ENCODE measurements around the gene PTPRA. TPM values are rescaled to one million over a fixed set of nuclear protein-coding genes. Genes with fewer than 3 reads are reported as not detected.

PTPRA gene
- total RNA-seq, 1 donor from 2014 or later: 59.9 TPM

- TF ChIP-seq CTCF (IDR thresholded peaks at IDR 0.05; ENCODE audit: unreplicated experiment): no peak
- H3K9me3 Mint-ChIP-seq (ENCODE audit: unreplicated experiment): no peaks in the 10 kb centered on the region
- no peak overlapping the region for H3K27ac Mint-ChIP-seq (ENCODE audit: unreplicated experiment)
- H3K4me3 Mint-ChIP-seq (ENCODE audit: unreplicated experiment): no peak overlapping the region
- H3K36me3 Mint-ChIP-seq (ENCODE audit: low read depth, unreplicated experiment): no peaks in the 10 kb centered on the region
- no peak for DNase-seq (ENCODE audit: low spot score)
- H3K4me1 Mint-ChIP-seq (ENCODE audit: unreplicated experiment): peaks cover 9% of the 10 kb centered on the region
- no peaks in the 10 kb centered on the region for H3K27me3 Mint-ChIP-seq (ENCODE audit: unreplicated experiment)
These were observed 15.1 kb downstream of the PTPRA start for GRCh38 chr20:2888224-2888955.

DNA sequence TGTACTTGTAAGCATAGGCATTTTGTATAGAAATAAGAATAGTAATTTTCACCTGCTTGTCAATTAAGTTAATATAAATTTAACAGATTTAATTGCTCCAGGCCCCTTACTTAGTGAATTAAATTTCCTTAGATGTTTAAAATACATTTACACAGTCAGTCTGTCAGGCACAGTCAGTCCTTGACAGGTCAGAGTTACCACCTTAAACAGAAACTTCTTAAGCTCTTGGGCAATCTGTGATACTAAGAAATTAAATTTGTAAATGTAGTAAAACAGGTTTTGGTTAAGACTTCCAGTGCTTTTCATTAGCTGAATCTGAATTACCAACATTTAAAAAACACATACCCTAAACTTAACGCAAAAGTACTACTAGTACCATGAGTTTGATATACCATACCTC, 15.9 kb downstream of the PTPRA start:
- Mint-ChIP-seq H3K27me3 (ENCODE audit: unreplicated experiment) (no peaks in the 10 kb centered on the region), H3K9me3 (ENCODE audit: unreplicated experiment) (no peaks in the 10 kb centered on the region), H3K36me3 (ENCODE audit: low read depth, unreplicated experiment) (no peaks in the 10 kb centered on the region), H3K4me3 (ENCODE audit: unreplicated experiment) (no peak overlapping the region), H3K4me1 (ENCODE audit: unreplicated experiment) (peaks cover 9% of the 10 kb centered on the region), H3K27ac (ENCODE audit: unreplicated experiment) (no peak overlapping the region)
- DNase-seq (ENCODE audit: low spot score): no peak
- no peak for TF ChIP-seq CTCF (IDR thresholded peaks at IDR 0.05; ENCODE audit: unreplicated experiment)

DNA sequence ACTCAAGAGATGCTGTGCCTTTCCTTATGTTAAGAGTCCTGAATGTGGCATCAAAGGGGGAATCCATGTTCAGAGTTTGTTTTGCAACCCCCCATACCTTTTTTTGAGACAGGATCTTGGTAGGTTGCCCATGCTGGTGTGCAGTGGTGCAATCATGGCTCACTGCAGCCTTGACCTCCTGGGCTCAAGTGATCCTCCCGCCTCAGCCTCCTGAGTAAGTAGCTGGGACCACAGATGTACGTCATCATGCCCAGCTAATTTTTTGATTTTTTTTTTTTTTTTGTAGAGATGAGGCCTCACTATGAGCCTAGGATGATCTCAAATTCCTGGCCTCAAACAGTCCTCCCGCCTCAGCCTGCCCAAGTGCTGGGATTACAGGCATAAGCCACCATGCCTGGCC, 16.5 kb downstream of the PTPRA start:
- H3K4me1 Mint-ChIP-seq (ENCODE audit: unreplicated experiment): peaks cover 9% of the 10 kb centered on the region
- H3K27ac Mint-ChIP-seq (ENCODE audit: unreplicated experiment): no peak overlapping the region
- DNase-seq (ENCODE audit: low spot score): no peak
- H3K36me3 Mint-ChIP-seq (ENCODE audit: low read depth, unreplicated experiment): no peaks in the 10 kb centered on the region
- H3K27me3 Mint-ChIP-seq (ENCODE audit: unreplicated experiment): no peaks in the 10 kb centered on the region
- no peaks in the 10 kb centered on the region for H3K9me3 Mint-ChIP-seq (ENCODE audit: unreplicated experiment)
- no peak overlapping the region for H3K4me3 Mint-ChIP-seq (ENCODE audit: unreplicated experiment)
- no peak for TF ChIP-seq CTCF (IDR thresholded peaks at IDR 0.05; ENCODE audit: unreplicated experiment)

DNA sequence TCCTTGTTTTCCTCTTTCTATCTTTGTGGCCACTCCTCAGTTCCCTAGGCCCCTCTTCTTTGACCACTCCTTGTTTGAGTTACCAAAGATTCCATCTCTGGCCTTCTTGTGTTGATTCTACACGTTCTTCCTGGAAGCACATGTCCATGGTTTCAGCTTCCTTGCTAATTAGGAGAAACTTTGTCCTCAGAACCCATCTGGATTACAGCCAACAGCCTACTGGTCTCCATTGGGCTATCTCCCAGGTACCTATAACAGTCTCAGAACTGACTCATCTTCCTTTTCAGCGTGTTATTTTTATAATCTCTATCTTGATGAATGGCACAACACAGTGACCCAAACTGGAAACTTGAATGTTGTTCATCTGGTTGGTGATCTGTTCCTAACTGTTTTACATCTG, 17.5 kb downstream of the PTPRA start:
- Mint-ChIP-seq H3K36me3 (ENCODE audit: low read depth, unreplicated experiment) (no peaks in the 10 kb centered on the region), H3K4me3 (ENCODE audit: unreplicated experiment) (peak overlapping the region; percentile 29), H3K4me1 (ENCODE audit: unreplicated experiment) (peaks cover 9% of the 10 kb centered on the region), H3K27me3 (ENCODE audit: unreplicated experiment) (no peaks in the 10 kb centered on the region), H3K9me3 (ENCODE audit: unreplicated experiment) (no peaks in the 10 kb centered on the region), H3K27ac (ENCODE audit: unreplicated experiment) (no peak overlapping the region)
- TF ChIP-seq CTCF (IDR thresholded peaks at IDR 0.05; ENCODE audit: unreplicated experiment): no peak
- DNase-seq (ENCODE audit: low spot score): no peak

- no peaks in the 10 kb centered on the region for H3K36me3 Mint-ChIP-seq (ENCODE audit: low read depth, unreplicated experiment)
- H3K4me1 Mint-ChIP-seq (ENCODE audit: unreplicated experiment): peaks cover 9% of the 10 kb centered on the region
- H3K27me3 Mint-ChIP-seq (ENCODE audit: unreplicated experiment): no peaks in the 10 kb centered on the region
- TF ChIP-seq CTCF (IDR thresholded peaks at IDR 0.05; ENCODE audit: unreplicated experiment): no peak
- no peak overlapping the region for H3K27ac Mint-ChIP-seq (ENCODE audit: unreplicated experiment)
- no peaks in the 10 kb centered on the region for H3K9me3 Mint-ChIP-seq (ENCODE audit: unreplicated experiment)
- no peak for DNase-seq (ENCODE audit: low spot score)
- no peak overlapping the region for H3K4me3 Mint-ChIP-seq (ENCODE audit: unreplicated experiment)
These were observed 18.1 kb downstream of the PTPRA start for GRCh38 chr20:2891343-2891742.
